GM18909 (cell line): ENCODE results near the gene PLCL2.

Experiments used
- ATAC-seq: cut with Tn5 transposase; IDR thresholded peaks from one replicate; pipeline ENCODE4 v1.9.1; 2021; ENCODE audit warnings: mild to moderate bottlenecking; ENCODE audit not compliant: unreplicated experiment, poor library complexity

Gene PLCL2

DNA sequence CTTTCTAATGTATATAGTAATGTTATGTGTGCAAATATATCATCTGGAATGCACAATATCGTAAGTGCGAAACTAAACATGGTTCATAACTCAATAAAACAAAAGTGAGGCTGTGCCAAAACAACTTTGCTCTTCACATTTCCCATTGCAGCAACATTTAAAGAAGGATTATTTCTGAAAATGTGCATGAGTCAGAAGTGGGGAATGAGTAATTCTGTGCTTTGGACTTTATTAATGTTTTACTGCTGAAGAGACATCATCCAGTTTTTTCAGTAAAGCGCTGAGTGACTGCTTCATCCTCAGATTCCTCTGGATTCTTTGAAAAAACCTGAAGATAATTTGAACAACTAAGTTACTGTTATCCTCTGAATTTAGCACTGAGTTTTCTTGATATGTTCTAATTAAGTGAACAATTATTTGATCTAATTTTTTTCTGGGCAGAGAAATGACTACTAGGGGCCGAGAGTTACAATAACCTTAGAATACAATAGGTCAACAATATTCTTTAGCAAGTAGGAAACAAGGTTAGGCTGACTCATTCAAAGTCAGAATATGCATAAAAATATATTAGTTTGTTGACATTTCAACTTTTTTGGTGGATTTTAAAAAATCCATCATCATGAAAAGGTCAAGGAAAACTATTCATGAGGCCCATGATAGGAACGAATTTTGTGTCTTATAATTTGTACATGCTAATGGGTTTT is 20.0 kb upstream of the PLCL2 start:
- no peak for ATAC-seq

DNA sequence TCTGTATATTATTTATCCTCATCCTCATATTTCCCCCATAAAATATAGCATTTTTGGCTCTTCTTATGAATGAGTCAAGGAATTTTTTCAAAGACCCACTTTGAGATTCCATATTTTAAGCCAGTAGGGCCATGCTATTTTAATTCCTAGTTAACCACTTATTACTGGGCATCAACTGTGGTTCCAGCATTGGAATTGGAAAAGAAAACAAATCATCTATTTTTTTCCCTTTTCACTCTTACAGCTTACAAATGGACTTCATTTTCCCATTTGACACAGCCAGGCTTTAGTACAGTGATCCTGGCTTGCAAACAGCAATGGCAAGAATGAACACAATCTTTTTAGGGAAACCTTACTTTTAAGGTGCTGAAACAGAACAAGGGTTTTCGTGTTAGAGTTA is 19.4 kb upstream of the PLCL2 start:
- ATAC-seq = no peak

DNA sequence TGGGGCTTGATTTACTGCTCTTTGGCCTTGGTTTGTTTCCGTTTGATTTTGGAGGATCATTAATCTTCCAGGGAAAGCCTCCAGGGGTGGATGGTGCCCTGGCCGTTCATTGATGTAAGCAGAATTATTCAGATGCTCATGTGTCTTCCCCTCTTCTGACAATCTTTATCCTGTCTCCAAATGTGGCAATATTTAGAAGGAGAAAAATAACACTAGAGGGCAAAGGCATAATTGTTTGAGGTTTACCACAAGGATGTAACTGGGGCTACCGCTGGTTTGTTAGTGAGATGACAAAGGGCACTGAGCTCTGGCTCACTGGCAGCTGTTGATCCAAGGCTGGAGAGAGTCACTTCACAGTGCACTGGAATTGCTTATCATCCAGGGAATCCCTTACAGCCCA is 18.2 kb upstream of the PLCL2 start:
- no peak for ATAC-seq

DNA sequence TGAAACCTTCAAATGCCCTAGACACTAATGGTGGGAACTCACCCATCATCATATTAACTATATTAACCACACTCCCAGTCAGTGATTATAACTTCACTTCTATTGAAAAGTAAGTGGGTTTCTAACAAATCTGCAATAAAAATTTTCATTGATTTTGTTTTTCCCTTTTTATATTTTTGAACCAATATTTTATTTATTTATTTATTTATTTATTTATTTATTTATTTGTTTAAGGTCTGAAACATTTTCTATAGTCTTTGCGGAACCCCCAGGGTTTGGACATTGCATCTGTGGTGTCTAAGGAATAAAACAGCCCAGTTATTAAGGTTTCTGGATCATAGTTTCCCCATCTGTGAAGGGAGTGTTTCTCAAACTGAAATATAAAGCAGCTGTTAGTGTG is 16.2 kb upstream of the PLCL2 start:
- no peak for ATAC-seq

DNA sequence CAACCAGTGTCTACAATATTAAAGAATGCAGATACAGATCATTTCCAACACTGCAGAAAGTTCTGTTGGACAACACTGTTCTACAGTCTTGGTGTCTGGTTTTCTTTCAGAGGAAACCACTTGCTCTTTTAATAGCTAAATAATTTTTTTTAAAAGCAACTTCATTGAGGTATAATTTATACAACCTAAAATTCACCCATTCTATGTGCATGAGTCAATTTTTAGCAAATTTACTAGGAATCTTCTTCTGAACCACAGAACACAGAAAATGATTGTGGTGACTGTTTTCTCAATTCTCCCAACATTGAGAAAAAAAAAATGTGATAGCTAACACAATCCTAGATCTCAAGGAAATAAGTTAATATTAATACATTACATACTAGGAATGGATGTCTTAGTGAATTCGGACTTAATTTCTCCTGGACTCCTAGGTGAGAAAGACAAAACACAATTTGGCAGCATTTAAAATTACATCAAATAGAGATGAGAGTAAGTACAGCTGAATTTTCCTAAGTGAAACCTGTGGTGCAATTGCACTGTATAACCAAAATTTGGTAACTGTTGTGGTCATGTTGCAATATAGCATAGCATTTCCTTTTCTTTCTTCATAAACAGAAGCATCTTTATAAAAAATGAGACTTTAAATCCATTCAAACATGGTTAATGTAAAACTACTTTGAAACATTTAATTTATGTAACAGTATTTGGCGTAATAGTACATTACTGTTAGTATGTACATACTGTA is 15.3 kb upstream of the PLCL2 start:
- no peak for ATAC-seq

DNA sequence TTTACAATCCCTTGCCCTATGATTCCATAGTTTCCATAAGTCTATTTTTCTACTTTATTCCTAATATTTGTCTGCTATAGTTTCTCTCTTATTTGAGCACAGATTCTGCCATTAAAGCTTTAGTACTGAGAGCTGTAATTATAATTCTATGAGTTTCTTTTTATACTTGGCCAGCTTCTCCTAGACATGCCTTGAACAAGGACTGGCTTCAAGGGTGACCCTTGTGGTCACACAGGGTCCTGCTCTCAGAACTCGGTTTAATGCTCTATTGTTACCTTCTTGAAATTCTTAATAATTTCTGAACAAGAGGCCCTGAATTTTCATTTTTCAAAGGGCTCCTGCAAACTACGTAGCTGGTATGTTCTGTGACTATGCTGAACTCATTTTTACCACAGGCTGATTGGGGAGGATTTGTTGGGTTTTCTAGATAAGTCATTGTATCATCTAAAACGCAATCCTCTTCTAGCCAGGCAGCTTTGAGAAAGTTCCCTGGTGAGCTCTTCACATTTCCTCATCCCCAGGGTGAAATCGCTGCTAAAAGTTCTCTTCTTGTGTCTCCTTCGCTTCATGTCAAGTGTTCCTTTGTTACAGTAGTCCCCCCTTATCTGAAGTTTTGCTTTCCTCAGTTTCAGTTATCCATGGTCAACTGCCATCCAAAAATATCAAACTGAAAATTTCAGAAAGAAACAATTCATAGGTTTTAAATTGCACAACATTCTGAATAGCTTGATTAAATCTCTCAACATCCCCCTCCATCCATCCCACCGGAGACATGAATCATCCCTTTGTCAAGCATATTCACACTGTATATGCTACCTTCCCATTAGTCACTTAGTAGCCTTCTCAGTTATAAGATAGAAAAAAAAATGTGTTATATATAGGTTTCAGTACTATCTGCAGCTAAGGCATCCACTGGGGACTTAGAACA is 12.6 kb upstream of the PLCL2 start:
- no peak for ATAC-seq

DNA sequence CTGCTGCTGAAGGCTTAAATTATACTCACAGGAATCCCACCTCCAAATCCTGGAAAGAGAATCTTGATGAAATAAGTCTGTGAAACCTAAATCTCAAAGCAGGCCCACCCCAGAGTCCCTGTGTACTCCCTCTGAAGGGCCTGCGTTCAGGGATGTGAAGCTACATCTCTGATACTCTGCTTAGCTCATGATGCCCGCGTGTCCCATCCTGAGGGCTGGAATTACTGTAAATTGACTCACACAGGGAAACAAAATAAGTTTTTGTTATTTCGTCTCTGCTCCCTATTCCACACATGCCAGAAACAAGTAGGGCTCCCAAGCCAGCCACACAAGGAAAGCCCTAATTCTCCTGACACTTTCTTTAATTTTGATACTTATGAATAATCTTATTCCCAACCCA is 10.9 kb upstream of the PLCL2 start:
- no peak for ATAC-seq

DNA sequence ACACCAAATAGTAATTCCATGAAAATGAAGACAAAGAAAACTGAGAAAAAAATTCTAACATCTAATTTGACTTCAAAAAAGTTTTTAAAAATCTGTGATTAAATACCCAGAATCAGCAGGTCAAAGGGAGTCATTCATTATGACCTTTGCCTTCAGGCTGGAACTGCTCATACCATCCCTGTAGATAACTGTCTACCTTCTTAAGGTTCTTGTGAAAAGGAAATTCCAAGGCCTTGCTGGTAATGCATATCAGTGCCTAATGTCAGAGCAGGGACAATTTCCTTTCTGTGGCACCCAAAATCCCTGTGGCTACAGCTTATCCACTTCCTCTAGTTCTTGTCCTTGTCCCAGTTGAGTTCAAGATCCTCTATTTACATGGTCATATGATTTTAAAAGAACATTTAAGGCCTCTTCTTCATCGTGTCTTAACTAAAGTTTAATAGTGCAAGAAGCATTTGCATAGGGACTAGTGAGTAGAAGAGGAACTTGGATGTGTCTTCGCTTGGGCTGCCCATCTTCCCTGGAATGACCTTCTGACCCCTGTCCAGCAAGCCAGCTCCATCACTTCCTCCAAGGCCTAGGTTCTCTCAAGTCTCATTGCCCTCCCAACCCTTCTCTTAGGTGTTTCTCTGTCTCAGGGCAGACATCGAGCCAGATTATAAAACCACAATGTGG is 8.7 kb upstream of the PLCL2 start:
- ATAC-seq = no peak

DNA sequence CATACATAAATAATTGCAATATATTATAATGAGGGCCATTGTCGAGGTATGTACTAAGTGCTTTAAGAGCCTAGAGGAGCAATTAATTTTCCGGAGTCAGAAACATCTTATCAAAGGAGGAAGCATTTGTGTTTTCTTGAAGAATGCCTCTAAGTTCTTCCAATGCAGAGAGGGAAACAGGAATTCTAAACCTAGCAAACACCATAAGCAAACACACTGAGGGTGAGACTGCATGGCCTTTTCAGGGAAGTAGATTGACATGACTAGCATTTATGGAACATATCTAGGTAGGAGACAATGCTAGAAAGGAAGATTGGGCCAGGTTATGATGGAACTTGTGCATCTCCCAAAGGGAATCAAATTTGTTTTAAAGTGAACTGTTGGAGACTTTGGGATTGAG is 7.2 kb upstream of the PLCL2 start:
- ATAC-seq = no peak

DNA sequence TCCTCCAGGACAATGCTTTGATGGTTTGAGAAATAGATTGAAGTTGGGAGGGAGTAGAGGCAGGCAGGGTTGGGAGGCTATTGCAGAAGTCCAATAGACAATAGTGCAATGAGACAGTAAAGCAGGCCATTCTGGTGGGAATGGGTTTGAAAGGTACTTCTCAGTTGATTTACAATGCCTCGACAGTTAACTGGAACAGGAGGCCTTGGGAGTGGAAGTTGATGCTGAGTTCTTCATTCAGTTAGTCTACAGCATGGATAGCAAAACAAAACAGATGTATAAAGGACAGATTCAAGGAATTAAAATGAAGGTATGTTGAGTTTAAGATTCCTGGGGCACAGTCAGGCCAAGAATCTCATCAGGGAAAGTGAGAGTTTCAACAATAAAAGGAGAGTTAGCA is 6.8 kb upstream of the PLCL2 start:
- ATAC-seq = no peak

DNA sequence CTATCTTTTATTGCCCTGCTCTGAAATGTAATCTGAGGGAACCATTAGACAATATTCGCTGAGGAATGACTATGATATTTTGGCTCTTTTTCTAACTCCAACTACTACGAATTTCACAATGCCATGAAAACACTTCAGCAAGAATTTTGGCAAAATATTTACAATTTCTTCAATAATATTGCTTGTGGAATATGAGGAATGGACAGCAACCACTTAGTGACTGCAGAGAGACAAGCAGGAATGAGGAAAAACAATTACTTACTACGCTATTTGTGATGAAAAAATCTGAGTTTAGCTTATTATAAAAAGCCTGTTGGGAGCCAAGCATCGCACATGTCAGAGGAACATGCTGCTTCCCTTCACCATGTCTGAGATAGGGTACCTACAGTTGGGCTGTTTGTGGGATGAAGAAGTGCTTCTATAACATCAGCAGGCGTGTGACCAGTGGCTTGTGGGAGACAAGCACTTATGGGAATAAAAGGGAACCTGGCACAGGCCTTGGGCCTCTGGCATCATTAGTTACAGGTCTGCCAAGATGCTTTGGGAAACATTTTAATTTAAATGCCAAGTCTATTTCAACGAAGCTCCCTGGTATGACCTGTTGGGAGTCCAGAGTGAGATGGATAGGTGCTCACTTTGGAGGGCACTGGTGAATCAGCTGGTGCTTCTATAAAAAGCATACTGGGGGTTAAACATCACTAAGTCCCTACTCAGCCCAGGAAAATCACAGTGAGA is 2.7 kb upstream of the PLCL2 start:
- ATAC-seq = no peak

DNA sequence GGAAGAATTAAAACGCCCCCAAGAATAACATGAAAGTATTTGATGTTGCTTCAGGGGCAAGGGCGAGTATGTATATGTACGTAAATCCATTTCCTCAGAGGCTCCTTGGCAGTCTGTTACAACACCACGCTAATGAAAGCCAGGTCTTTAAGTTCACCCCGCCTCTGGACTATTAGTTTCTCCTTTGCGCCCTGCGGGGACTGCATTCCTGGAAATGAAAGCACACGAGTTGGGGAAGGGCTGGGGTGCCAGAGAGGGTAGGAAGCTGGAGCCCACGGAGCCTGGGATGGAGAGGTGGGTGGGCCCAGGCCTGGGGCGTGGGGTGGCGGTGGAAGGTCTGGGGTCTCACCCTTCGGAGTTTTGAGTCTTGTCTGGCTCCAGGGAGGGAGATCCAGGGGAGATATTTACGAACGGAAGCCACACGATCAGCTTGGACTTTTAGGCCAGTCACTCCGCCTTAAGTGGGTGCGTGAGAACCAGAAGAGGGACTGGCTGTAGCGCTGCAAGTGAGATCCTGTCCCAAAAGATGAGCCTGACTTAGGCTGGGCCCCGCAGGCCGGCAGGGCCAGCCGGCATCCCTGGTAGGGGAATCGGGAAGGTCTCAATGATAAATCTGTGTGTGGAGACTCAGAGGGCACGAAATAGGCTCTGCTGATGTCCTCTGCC is 1.6 kb upstream of the PLCL2 start:
- ATAC-seq = no peak

DNA sequence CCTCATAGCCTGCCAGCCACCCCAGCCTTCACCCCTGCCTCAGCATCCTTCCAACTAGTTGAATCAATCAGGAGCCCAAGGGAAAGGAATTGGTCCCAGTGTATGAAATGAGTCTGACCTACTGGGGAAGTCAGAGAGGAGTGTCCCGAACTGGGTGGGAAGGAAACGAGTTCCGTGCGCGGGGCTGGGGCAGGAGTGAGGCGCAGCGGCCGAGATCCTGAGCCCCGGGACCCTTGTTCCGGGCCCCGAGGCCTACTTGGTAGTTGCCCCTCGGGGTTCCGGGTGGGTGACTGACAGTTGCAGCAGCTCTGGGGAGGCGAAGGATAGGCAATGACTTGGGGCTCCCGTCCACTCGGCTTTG is 1.1 kb upstream of the PLCL2 start:
- ATAC-seq = no peak

DNA sequence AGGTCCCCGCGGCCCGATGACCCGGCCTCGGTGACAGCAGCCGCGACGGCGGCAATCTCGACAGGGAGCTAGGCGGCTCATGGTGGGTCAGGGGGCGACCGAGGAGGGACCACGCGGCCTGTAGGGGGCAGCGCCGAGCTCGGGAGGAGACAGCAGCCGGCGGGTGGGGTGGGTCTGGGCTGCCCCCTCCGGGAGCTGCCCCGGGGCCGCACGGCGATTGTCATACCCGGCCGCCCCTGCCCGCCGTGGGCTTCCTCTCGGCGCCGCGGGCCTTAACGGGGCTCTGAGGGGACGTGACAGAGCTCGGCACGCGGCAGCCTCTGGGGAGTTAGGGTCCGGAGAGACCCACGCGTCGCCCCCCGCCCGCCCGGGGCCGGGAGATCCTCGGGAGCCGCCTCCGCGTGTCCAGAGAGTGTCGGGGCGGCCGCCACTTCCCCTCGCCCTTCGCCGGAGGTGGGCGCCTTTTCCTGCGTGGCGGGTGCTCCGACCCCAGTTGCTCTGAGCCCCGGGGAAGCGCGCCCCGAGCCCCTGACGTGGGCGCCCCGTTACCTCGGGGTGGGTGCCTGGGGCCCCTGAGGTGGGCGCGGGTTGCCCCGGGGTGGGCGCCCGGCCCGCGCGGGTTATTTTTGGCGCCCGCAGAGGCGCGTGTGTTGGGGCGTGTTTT is 539 bp upstream of the PLCL2 start:
- peak; percentile 49 for ATAC-seq

DNA sequence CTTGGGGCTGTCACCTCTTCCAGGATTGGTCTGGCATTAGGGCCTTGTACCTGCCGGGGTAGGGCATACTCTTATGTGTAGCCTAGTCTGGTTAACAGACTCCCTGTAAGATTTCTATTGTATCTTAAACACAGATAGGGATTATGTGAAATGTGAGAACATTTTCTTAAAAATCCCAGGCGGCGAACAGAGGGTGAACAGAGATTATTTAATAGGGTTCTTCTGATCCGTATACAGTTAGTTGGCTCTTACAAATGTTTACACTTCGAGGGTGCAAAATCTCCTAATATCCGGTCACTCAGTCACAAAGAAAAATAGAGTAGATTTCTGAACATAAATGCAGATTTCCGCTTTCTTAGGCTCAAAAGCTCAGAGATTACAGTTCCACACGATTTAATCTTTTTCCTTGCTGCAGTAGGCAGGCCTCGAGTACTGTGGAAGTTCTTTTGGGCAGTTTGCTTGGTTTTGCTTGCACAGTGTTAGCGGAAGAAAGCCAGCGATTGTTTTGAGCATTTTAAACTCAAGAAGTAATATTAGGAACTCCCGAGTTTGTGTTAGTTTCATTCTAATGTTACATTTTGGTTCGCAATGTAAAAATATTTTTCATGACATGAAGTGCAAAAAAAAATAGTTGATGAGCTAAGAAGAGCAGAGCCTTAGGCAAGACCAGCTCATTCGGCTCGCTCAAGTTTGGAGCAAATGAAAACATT is 993 bp downstream of the PLCL2 start:
- peak; percentile 31 for ATAC-seq

DNA sequence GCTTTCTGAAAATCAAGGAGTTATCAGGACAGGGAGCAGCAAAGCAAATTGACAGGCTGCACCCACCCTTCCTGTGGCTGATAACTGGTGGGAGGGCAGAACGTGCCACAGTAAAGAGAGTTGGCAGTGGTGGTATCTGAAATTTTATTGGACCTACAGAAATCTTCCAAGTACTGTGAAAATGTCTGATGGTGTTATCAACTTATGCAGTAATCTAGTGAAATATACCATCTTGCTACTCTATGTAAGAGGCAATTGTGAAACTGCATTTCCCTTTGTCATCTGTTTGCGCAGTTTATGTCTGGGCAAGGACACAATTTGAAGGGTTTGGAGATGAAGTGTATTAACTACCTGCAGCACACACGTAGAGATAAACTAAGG is 1.5 kb downstream of the PLCL2 start:
- no peak for ATAC-seq

DNA sequence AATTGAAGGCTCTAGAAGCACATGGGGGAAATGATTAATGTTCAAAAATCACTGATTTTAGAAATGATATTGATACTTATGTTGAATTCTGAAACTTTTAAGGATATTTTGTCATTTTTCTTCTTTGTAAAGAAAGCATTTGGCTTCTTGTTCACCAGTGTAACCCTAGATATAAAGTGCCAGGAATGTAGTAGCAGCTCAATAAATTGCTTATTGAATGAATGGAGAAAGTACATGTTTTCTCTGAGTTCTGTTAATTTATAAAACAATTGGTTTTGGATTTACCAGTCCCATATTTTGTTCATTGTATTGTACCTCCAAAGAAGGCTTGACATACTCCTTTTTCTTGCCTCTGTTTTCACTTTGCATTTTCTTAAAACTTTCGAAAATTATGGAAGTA is 2.4 kb downstream of the PLCL2 start:
- no peak for ATAC-seq

DNA sequence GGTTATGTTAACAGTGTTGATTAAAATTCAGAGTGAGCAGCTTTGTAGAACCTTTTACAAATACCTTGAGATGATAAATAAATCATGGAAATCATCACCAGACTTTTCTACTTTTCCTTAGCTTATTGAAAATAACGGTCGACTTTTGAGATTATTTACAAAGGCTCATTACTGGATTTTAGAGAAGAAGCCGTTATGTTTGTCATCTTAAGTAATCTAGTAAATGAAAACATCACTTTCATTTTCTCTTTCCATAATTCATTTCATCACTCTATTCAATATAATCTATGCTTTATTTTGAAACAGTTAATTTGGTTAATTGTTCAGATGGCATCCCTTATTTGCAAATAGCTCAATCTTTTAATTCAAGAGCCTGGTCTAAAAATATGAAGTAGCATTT is 3.6 kb downstream of the PLCL2 start:
- ATAC-seq = no peak
